GM21515 (cell line): ENCODE results near the gene E2F1.

Experiments
- ATAC-seq: cut with Tn5 transposase; IDR thresholded peaks from one replicate; pipeline ENCODE4 v1.9.1; 2021; ENCODE audit not compliant: unreplicated experiment

E2F1 gene

GRCh38 chr20:33673114-33673409 is 13.1 kb downstream of the E2F1 start:
- no peak for ATAC-seq

GRCh38 chr20:33672426-33673113 is 13.6 kb downstream of the E2F1 start:
- ATAC-seq: no peak

- ATAC-seq: no peak
Measured at GRCh38 chr20:33671573-33672288, 14.5 kb downstream of the E2F1 start.

GRCh38 chr20:33670715-33671499 is 15.3 kb downstream of the E2F1 start:
- ATAC-seq: no peak

- no peak for ATAC-seq
Measured at GRCh38 chr20:33669873-33670640, 16.1 kb downstream of the E2F1 start.

- no peak for ATAC-seq
Measured at GRCh38 chr20:33669224-33669623, 17.0 kb downstream of the E2F1 start.

GRCh38 chr20:33668466-33669155 is 17.6 kb downstream of the E2F1 start:
- no peak for ATAC-seq

- peak; percentile 29 for ATAC-seq
Measured at GRCh38 chr20:33667676-33668465, 18.3 kb downstream of the E2F1 start.

- ATAC-seq: peak; percentile 0
Measured at GRCh38 chr20:33667245-33667675, 18.9 kb downstream of the E2F1 start.

GRCh38 chr20:33666293-33667244 is 19.6 kb downstream of the E2F1 start, which contains the start of gene ACTL10:
TSS of gene ACTL10 (plus strand) at chr20:33666943. CDS start at chr20:33667498, 555 bp downstream.
- peak; percentile 60 for ATAC-seq

GRCh38 chr20:33664762-33665144 is 21.4 kb downstream of the E2F1 start:
- ATAC-seq: no peak

- no peak for ATAC-seq
Measured at GRCh38 chr20:33664085-33664761, 22.0 kb downstream of the E2F1 start.

GRCh38 chr20:33663161-33664084 is 22.8 kb downstream of the E2F1 start:
- peak; percentile 46 for ATAC-seq

- no peak for ATAC-seq
Measured at GRCh38 chr20:33662172-33662571, 24.0 kb downstream of the E2F1 start, which contains the start of gene C20orf144. TSS of gene C20orf144 (plus strand) at chr20:33662327. CDS start at chr20:33662346, 19 bp downstream.

- no peak for ATAC-seq
Measured at GRCh38 chr20:33660685-33661058, 25.5 kb downstream of the E2F1 start.

GRCh38 chr20:33660035-33660684 is 26.0 kb downstream of the E2F1 start:
- ATAC-seq: no peak
